SU-DHL-6 (cell line): ENCODE measurements around the gene CTBP1.

Experiments
- H2AFZ ChIP-seq: fragments of 200-600 bp; sonication (generic); 2 replicates; pipeline ENCODE4 v1.6.1; 2014; ENCODE audit warnings: low read depth, mild to moderate bottlenecking, moderate library complexity, mixed read lengths, antibody characterized with exemption, low read length; ENCODE audit not compliant: severe bottlenecking
- H3F3A ChIP-seq: fragments of 200-600 bp; shearing (Covaris generic); 2 replicates; pipeline ENCODE4 v1.6.0; 2016; ENCODE audit warnings: antibody characterized with exemption, mild to moderate bottlenecking; ENCODE audit not compliant: insufficient read depth
- H3K27ac ChIP-seq: fragments of 200-600 bp; sonication (generic); 2 replicates; pipeline ENCODE4 v1.5.1; 2016; ENCODE audit warnings: low read depth, mild to moderate bottlenecking, low read length, moderate library complexity, mixed read lengths
- H3K27me3 ChIP-seq: fragments of 200-600 bp; sonication (generic), shearing (Covaris generic); 2 replicates; pipeline ENCODE4 v1.6.0; 2014; ENCODE audit warnings: mild to moderate bottlenecking, low read length
- H3K36me3 ChIP-seq: fragments of 200-600 bp; sonication (generic); 2 replicates; pipeline ENCODE4 v1.6.1; 2014; ENCODE audit warnings: mild to moderate bottlenecking, low read length, mixed read lengths
- H3K4me2 ChIP-seq: fragments of 300-600, 200-600 bp; shearing (Covaris generic), sonication (generic); 2 replicates; pipeline ENCODE4 v1.6.0; 2014; ENCODE audit warnings: low read length, low read depth, mild to moderate bottlenecking; ENCODE audit not compliant: poor library complexity, severe bottlenecking
- H3K4me3 ChIP-seq: fragments of 200-600 bp; sonication (generic); 2 replicates; pipeline ENCODE4 v1.5.1; 2014; ENCODE audit warnings: antibody characterized with exemption, low read length, mild to moderate bottlenecking, mixed read lengths; ENCODE audit not compliant: insufficient read depth, poor library complexity, severe bottlenecking
- H3K79me2 ChIP-seq: fragments of 200-600 bp; sonication (generic); 2 replicates; pipeline ENCODE4 v1.6.1; 2014; ENCODE audit warnings: mild to moderate bottlenecking, low read length, moderate library complexity; ENCODE audit not compliant: insufficient read depth
- H3K9ac ChIP-seq: fragments of 200-600 bp; sonication (generic); 2 replicates; pipeline ENCODE4 v1.7.0; 2014; ENCODE audit warnings: mild to moderate bottlenecking, low read length
- H3K9me2 ChIP-seq: fragments of 200-600 bp; sonication (generic); replicated peaks from 2 replicates; pipeline ENCODE4 v1.6.1; 2014; ENCODE audit warnings: low read length; ENCODE audit not compliant: insufficient read depth
- H3K9me3 ChIP-seq: fragments of 200-600 bp; sonication (generic); 2 replicates; pipeline ENCODE4 v1.6.1; 2014; ENCODE audit warnings: low read length, mixed read lengths; ENCODE audit not compliant: insufficient read depth
- H4K20me1 ChIP-seq: fragments of 200-600 bp; sonication (generic); 2 replicates; pipeline ENCODE4 v1.6.1; 2014; ENCODE audit warnings: low read depth, mild to moderate bottlenecking, antibody characterized with exemption, low read length, moderate library complexity, mixed read lengths
- CTCF ChIP-seq: fragments of 200-600 bp; sonication (generic); IDR thresholded peaks from one replicate; pipeline ENCODE4 v1.5.1; 2017; ENCODE audit warnings: antibody characterized with exemption, mild to moderate bottlenecking, low read length, moderate library complexity; ENCODE audit not compliant: insufficient read depth, poor library complexity, severe bottlenecking
- EZH2phosphoT487 ChIP-seq: fragments of 200-600 bp; sonication (generic), shearing (Covaris generic); conservative IDR thresholded peaks from 2 replicates; pipeline ENCODE4 v1.6.1; 2018; ENCODE audit warnings: mild to moderate bottlenecking, antibody characterized with exemption, low read length, moderate library complexity, mixed read lengths

Gene CTBP1

GRCh38 chr4:1226144-1226481 is 22.8 kb downstream of the CTBP1 start:
- H3K9ac ChIP-seq = no peak overlapping the region
- H3K27ac ChIP-seq = no peak overlapping the region
- H3K79me2 ChIP-seq = no peaks in the 10 kb centered on the region
- H3K27me3 ChIP-seq = no peaks in the 10 kb centered on the region
- no peaks in the 10 kb centered on the region for H3K36me3 ChIP-seq
- peaks cover 7% of the 10 kb centered on the region for H3F3A ChIP-seq
- H3K4me3 ChIP-seq = no peak overlapping the region
- TF ChIP-seq CTCF (no peak), EZH2phosphoT487 (no peak)
- H2AFZ ChIP-seq = no peak overlapping the region
- H3K9me3 ChIP-seq = no peaks in the 10 kb centered on the region
- no peak overlapping the region for H3K4me2 ChIP-seq
- H3K9me2 ChIP-seq = no peaks in the 10 kb centered on the region
- no peaks in the 10 kb centered on the region for H4K20me1 ChIP-seq

GRCh38 chr4:1225272-1226143 is 23.4 kb downstream of the CTBP1 start:
- no peaks in the 10 kb centered on the region for H3K27me3 ChIP-seq
- no peak overlapping the region for H2AFZ ChIP-seq
- H3K27ac ChIP-seq = no peak overlapping the region
- no peaks in the 10 kb centered on the region for H4K20me1 ChIP-seq
- H3K9ac ChIP-seq = no peak overlapping the region
- H3F3A ChIP-seq = peaks cover 13% of the 10 kb centered on the region
- no peak for TF ChIP-seq EZH2phosphoT487
- TF ChIP-seq CTCF = no peak
- no peaks in the 10 kb centered on the region for H3K79me2 ChIP-seq
- H3K36me3 ChIP-seq = no peaks in the 10 kb centered on the region
- no peak overlapping the region for H3K4me2 ChIP-seq
- H3K9me2 ChIP-seq = no peaks in the 10 kb centered on the region
- no peak overlapping the region for H3K4me3 ChIP-seq
- no peaks in the 10 kb centered on the region for H3K9me3 ChIP-seq

GRCh38 chr4:1223841-1224809 is 24.8 kb downstream of the CTBP1 start:
- Histone ChIP-seq H3K9ac (no peak overlapping the region), H3K4me2 (no peak overlapping the region), H3K9me2 (no peaks in the 10 kb centered on the region), H3K4me3 (no peak overlapping the region), H4K20me1 (no peaks in the 10 kb centered on the region), H3K79me2 (no peaks in the 10 kb centered on the region), H3K27ac (no peak overlapping the region), H3K36me3 (no peaks in the 10 kb centered on the region), H2AFZ (no peak overlapping the region), H3K9me3 (no peaks in the 10 kb centered on the region), H3K27me3 (no peaks in the 10 kb centered on the region), H3F3A (peaks cover 27% of the 10 kb centered on the region)
- TF ChIP-seq EZH2phosphoT487 (no peak), CTCF (no peak)
